ENCODE results near the gene ZNF681. TPM values are rescaled to one million over a fixed set of nuclear protein-coding genes. Genes with fewer than 3 reads are reported as not detected.
"Not testable (repeated sequence)": the region's sequence is repeated elsewhere in the genome, so short reads cannot be mapped to it uniquely, and the experiment has no call there.

The ZNF681 gene
- total RNA-seq, 1 donor from 2014 or later: 0.30 TPM

- ATAC-seq (ENCODE audit: poor library complexity): no peak
- intact Hi-C loops (cut with DNase I): no loop called here
- no peak for DNase-seq
Measured at GRCh38 chr19:23776507-23777205, 18.0 kb upstream of the ZNF681 start.

- intact Hi-C loops (cut with DNase I): no loop called here
- DNase-seq (no peak), ATAC-seq (ENCODE audit: poor library complexity) (no peak)
Measured at GRCh38 chr19:23774524-23774971, 15.9 kb upstream of the ZNF681 start.

- DNase-seq (no peak), ATAC-seq (ENCODE audit: poor library complexity) (no peak)
Measured at GRCh38 chr19:23774106-23774505, 15.4 kb upstream of the ZNF681 start.

GRCh38 chr19:23772675-23773063, 14.0 kb upstream of the ZNF681 start:
- ATAC-seq (ENCODE audit: poor library complexity) (no peak), DNase-seq (no peak)
- intact Hi-C loops (cut with DNase I): no loop called here

More at GRCh38 chr19:23774106-23774505, 15.4 kb upstream of the ZNF681 start:
- intact Hi-C loops (cut with DNase I): no loop called here

GRCh38 chr19:23771761-23772674, 13.3 kb upstream of the ZNF681 start:
- intact Hi-C loops (cut with DNase I): no loop called here
- DNase-seq (no peak), ATAC-seq (ENCODE audit: poor library complexity) (no peak)

- no peak for DNase-seq
- intact Hi-C loops (cut with DNase I): no loop called here
- no peak for ATAC-seq (ENCODE audit: poor library complexity)
Measured at GRCh38 chr19:23771316-23771715, 12.6 kb upstream of the ZNF681 start.

GRCh38 chr19:23770672-23771250, 12.1 kb upstream of the ZNF681 start:
- DNase-seq: no peak
- no peak for ATAC-seq (ENCODE audit: poor library complexity)
- intact Hi-C loops (cut with DNase I): no loop called here

GRCh38 chr19:23769691-23770468, 11.2 kb upstream of the ZNF681 start:
- no peak for DNase-seq
- ATAC-seq (ENCODE audit: poor library complexity): no peak
- intact Hi-C loops (cut with DNase I): no loop called here

- intact Hi-C loops (cut with DNase I): no loop called here
- no peak for ATAC-seq (ENCODE audit: poor library complexity)
Measured at GRCh38 chr19:23766951-23767350, 8.3 kb upstream of the ZNF681 start.

GRCh38 chr19:23764781-23765180, 6.1 kb upstream of the ZNF681 start:
- intact Hi-C loops (cut with DNase I): no loop called here
- DNase-seq (no peak), ATAC-seq (ENCODE audit: poor library complexity) (no peak)

More at GRCh38 chr19:23766951-23767350, 8.3 kb upstream of the ZNF681 start:
- DNase-seq: no peak

GRCh38 chr19:23762884-23763711, 4.4 kb upstream of the ZNF681 start:
- peak; percentile 94 for ATAC-seq (ENCODE audit: poor library complexity)
- intact Hi-C loops (cut with DNase I): no loop called here
- DNase-seq: peak; percentile 92

- DNase-seq (no peak), ATAC-seq (ENCODE audit: poor library complexity) (no peak)
- intact Hi-C loops (cut with DNase I): no loop called here
Measured at GRCh38 chr19:23762548-23762883, 3.8 kb upstream of the ZNF681 start.

- DNase-seq; intact Hi-C loops (cut with DNase I); ATAC-seq (ENCODE audit: poor library complexity): not testable (repeated sequence)
Measured at GRCh38 chr19:23760326-23760725, 1.6 kb upstream of the ZNF681 start.

GRCh38 chr19:23743633-23744232, 15.0 kb downstream of the ZNF681 start:
- ATAC-seq (ENCODE audit: poor library complexity); DNase-seq; intact Hi-C loops (cut with DNase I): not testable (repeated sequence)

GRCh38 chr19:23730729-23731465, 27.8 kb downstream of the ZNF681 start:
- ATAC-seq (ENCODE audit: poor library complexity); intact Hi-C loops (cut with DNase I); DNase-seq: not testable (repeated sequence)

GRCh38 chr19:23724161-23724560, 34.5 kb downstream of the ZNF681 start:
- intact Hi-C loops (cut with DNase I); ATAC-seq (ENCODE audit: poor library complexity); DNase-seq: not testable (repeated sequence)

GRCh38 chr19:23718802-23719201, 39.9 kb downstream of the ZNF681 start:
- no peak for ATAC-seq (ENCODE audit: poor library complexity)

More at GRCh38 chr19:23718802-23719201, 39.9 kb downstream of the ZNF681 start:
- no peak for DNase-seq
- intact Hi-C loops (cut with DNase I): no loop called here

Measured in Right ventricle myocardium superior (tissue), 1 donor.